GM12892 (cell line): ENCODE measurements around the gene AKAP10.
"Not testable (repeated sequence)": the region's sequence is repeated elsewhere in the genome, so short reads cannot be mapped to it uniquely, and the experiment has no call there.

Experiments used
- DNase-seq: peaks from one replicate; pipeline ENCODE4 v3.0.0; 2011; ENCODE audit not compliant: insufficient read length
- FAIRE-seq: peaks from 2 replicates; lab custom pipeline; 2011; peaks lifted over from hg19 to GRCh38; lab: Jason Lieb, UNC
- POLR2A ChIP-seq: IDR thresholded peaks from 2 replicates; pipeline ENCODE4 v1.6.1; 2011; ENCODE audit warnings: low read depth, low read length, control low read depth
- POLR2AphosphoS5 ChIP-seq: IDR thresholded peaks from 2 replicates; pipeline ENCODE4 v1.6.1; 2011; ENCODE audit warnings: low read depth, low read length, control low read depth
- TAF1 ChIP-seq: IDR thresholded peaks from 2 replicates; pipeline ENCODE4 v1.6.1; 2011; ENCODE audit warnings: low read depth, mild to moderate bottlenecking, control low read depth, low read length, borderline replicate concordance

Gene AKAP10

GRCh38 chr17:19904412-19904811 lies 73.2 kb downstream of the AKAP10 start:
- DNase-seq (no peak), FAIRE-seq (no peak)
- TF ChIP-seq TAF1 (no peak), POLR2AphosphoS5 (no peak), POLR2A (no peak)

GRCh38 chr17:19900809-19901208 lies 76.8 kb downstream of the AKAP10 start:
- FAIRE-seq (no peak), DNase-seq (no peak)
- TF ChIP-seq POLR2A: no peak
- TF ChIP-seq POLR2AphosphoS5: no peak
- no peak for TF ChIP-seq TAF1

GRCh38 chr17:19897903-19898302 lies 79.7 kb downstream of the AKAP10 start:
- TF ChIP-seq POLR2AphosphoS5 (no peak), POLR2A (no peak), TAF1 (no peak)
- DNase-seq: no peak
- FAIRE-seq: no peak

GRCh38 chr17:19897090-19897837 lies 80.4 kb downstream of the AKAP10 start:
- DNase-seq (no peak), FAIRE-seq (no peak)
- TF ChIP-seq POLR2A (no peak), POLR2AphosphoS5 (no peak), TAF1 (no peak)

GRCh38 chr17:19896679-19897078 lies 80.9 kb downstream of the AKAP10 start:
- TF ChIP-seq TAF1 (no peak), POLR2AphosphoS5 (no peak), POLR2A (no peak)
- FAIRE-seq: no peak
- DNase-seq: no peak

GRCh38 chr17:19890554-19890953 lies 87.1 kb downstream of the AKAP10 start:
- not testable (repeated sequence) for FAIRE-seq, DNase-seq

GRCh38 chr17:19890001-19890400 lies 87.6 kb downstream of the AKAP10 start:
- not testable (repeated sequence) for DNase-seq, FAIRE-seq

- TF ChIP-seq POLR2AphosphoS5 (no peak), TAF1 (no peak), POLR2A (no peak)
- DNase-seq (no peak), FAIRE-seq (no peak)
These were observed 91.5 kb downstream of the AKAP10 start for GRCh38 chr17:19886116-19886515.

GRCh38 chr17:19883537-19884215 lies 94.0 kb downstream of the AKAP10 start:
- TF ChIP-seq POLR2AphosphoS5 (no peak), TAF1 (no peak), POLR2A (no peak)
- FAIRE-seq (no peak), DNase-seq (no peak)

GRCh38 chr17:19880393-19880792 lies 97.2 kb downstream of the AKAP10 start:
- TF ChIP-seq POLR2A (no peak), POLR2AphosphoS5 (no peak), TAF1 (no peak)
- FAIRE-seq: no peak
- DNase-seq: no peak

GRCh38 chr17:19877364-19877945 lies 100.2 kb downstream of the AKAP10 start:
- FAIRE-seq: no peak
- no peak for DNase-seq
- TF ChIP-seq POLR2A: no peak
- TF ChIP-seq POLR2AphosphoS5: no peak
- no peak for TF ChIP-seq TAF1
